GM21619 (cell line): ENCODE data around the gene DGKI.

Experiments used
- ATAC-seq: cut with Tn5 transposase; IDR thresholded peaks from one replicate; pipeline ENCODE4 v1.9.1; 2021; ENCODE audit not compliant: unreplicated experiment

Gene DGKI

GRCh38 chr7:137439829-137440825 is 406.6 kb downstream of the DGKI start:
- no peak for ATAC-seq

GRCh38 chr7:137434946-137435345 is 411.8 kb downstream of the DGKI start:
- ATAC-seq, result no peak

GRCh38 chr7:137434530-137434929 is 412.2 kb downstream of the DGKI start:
- no peak for ATAC-seq

GRCh38 chr7:137423321-137423720 is 423.5 kb downstream of the DGKI start:
- ATAC-seq, result no peak

GRCh38 chr7:137421366-137421765 is 425.4 kb downstream of the DGKI start:
- ATAC-seq, result no peak

GRCh38 chr7:137418841-137419240 is 427.9 kb downstream of the DGKI start:
- no peak for ATAC-seq

GRCh38 chr7:137417464-137417863 is 429.3 kb downstream of the DGKI start:
- ATAC-seq, result no peak

- no peak for ATAC-seq
Measured at GRCh38 chr7:137413901-137414300, 432.9 kb downstream of the DGKI start.

GRCh38 chr7:137411446-137411845 is 435.3 kb downstream of the DGKI start:
- no peak for ATAC-seq

- no peak for ATAC-seq
Measured at GRCh38 chr7:137408126-137408525, 438.6 kb downstream of the DGKI start.

GRCh38 chr7:137407078-137407477 is 439.7 kb downstream of the DGKI start:
- ATAC-seq, result no peak

- no peak for ATAC-seq
Measured at GRCh38 chr7:137404660-137405317, 442.0 kb downstream of the DGKI start.

GRCh38 chr7:137403353-137403695 is 443.4 kb downstream of the DGKI start:
- no peak for ATAC-seq

- ATAC-seq, result no peak
Measured at GRCh38 chr7:137402536-137403352, 444.0 kb downstream of the DGKI start.

- no peak for ATAC-seq
Measured at GRCh38 chr7:137399827-137400823, 446.6 kb downstream of the DGKI start.

GRCh38 chr7:137396051-137396450 is 450.7 kb downstream of the DGKI start:
- ATAC-seq, result no peak

- ATAC-seq, result no peak
Measured at GRCh38 chr7:137395420-137395819, 451.4 kb downstream of the DGKI start.

- no peak for ATAC-seq
Measured at GRCh38 chr7:137393570-137393969, 453.2 kb downstream of the DGKI start.

GRCh38 chr7:137390076-137390475 is 456.7 kb downstream of the DGKI start:
- no peak for ATAC-seq

GRCh38 chr7:137388916-137389315 is 457.9 kb downstream of the DGKI start:
- no peak for ATAC-seq
